HUES64 (cell line): ENCODE measurements around the gene CSGALNACT2.
"Not testable (repeated sequence)": the region's sequence is repeated elsewhere in the genome, so short reads cannot be mapped to it uniquely, and the experiment has no call there.

ENCODE experiments used
- H3K27ac ChIP-seq: 2 replicates; pipeline ENCODE4 v1.7.0; 2013; ENCODE audit warnings: low read depth, low read length, inconsistent platforms
- H3K27me3 ChIP-seq: 2 replicates; pipeline ENCODE4 v1.6.1; 2013; ENCODE audit warnings: mild to moderate bottlenecking, low read length; ENCODE audit not compliant: insufficient read depth
- H3K36me3 ChIP-seq: 2 replicates; pipeline ENCODE4 v1.6.1; 2013; ENCODE audit warnings: mild to moderate bottlenecking, low read length; ENCODE audit not compliant: insufficient read depth
- H3K4me1 ChIP-seq: 2 replicates; pipeline ENCODE4 v1.6.1; 2013; ENCODE audit warnings: mild to moderate bottlenecking, low read length, moderate library complexity; ENCODE audit not compliant: insufficient read depth
- H3K4me3 ChIP-seq: 2 replicates; pipeline ENCODE4 v1.5.1; 2013; ENCODE audit warnings: mild to moderate bottlenecking, low read length, moderate library complexity
- H3K9ac ChIP-seq: 2 replicates; pipeline ENCODE4 v1.6.1; 2013; ENCODE audit warnings: mild to moderate bottlenecking, low read depth, low read length
- H3K9me3 ChIP-seq: 2 replicates; pipeline ENCODE4 v1.6.1; 2013; ENCODE audit warnings: low read depth, low read length; ENCODE audit not compliant: insufficient read depth
- WGBS: fragments of 150-250, 120-280 bp; methylation state at CpG from one replicate; pipeline ENCODE4 v1.1.7; 2013; ENCODE audit warnings: missing lambda C conversion rate; 5-methylcytosine and 5-hydroxymethylcytosine counted together

CSGALNACT2 gene

GRCh38 chr10:43136432-43136831 is 1.8 kb upstream of the CSGALNACT2 start:
- Histone ChIP-seq H3K9ac (no peak overlapping the region), H3K27ac (no peak overlapping the region), H3K4me1 (peaks cover 6% of the 10 kb centered on the region), H3K27me3 (peaks cover 22% of the 10 kb centered on the region), H3K36me3 (no peaks in the 10 kb centered on the region), H3K9me3 (no peaks in the 10 kb centered on the region), H3K4me3 (no peak overlapping the region)
- 95% methylated on average over 5 of the region's 5 CpGs for WGBS

- Histone ChIP-seq H3K27ac (no peak overlapping the region), H3K4me3 (peak overlapping the region; percentile 77), H3K4me1 (peaks cover 6% of the 10 kb centered on the region), H3K9ac (peak overlapping the region; percentile 72), H3K27me3 (peaks cover 22% of the 10 kb centered on the region), H3K9me3 (no peaks in the 10 kb centered on the region), H3K36me3 (no peaks in the 10 kb centered on the region)
- 50% methylated on average over 26 of the region's 27 CpGs for WGBS
Observed at GRCh38 chr10:43136995-43137716, 1.1 kb upstream of the CSGALNACT2 start.

- no peaks in the 10 kb centered on the region for H3K36me3 ChIP-seq
- no peaks in the 10 kb centered on the region for H3K9me3 ChIP-seq
- peaks cover 6% of the 10 kb centered on the region for H3K4me1 ChIP-seq
- peaks cover 22% of the 10 kb centered on the region for H3K27me3 ChIP-seq
- H3K4me3 ChIP-seq: peak overlapping the region; percentile 77
- peak overlapping the region; percentile 72 for H3K9ac ChIP-seq
- H3K27ac ChIP-seq: no peak overlapping the region
- under 1% methylated on average over 30 of the region's 30 CpGs for WGBS
Observed at GRCh38 chr10:43137717-43138020, 576 bp upstream of the CSGALNACT2 start.

GRCh38 chr10:43138757-43139241 is 554 bp downstream of the CSGALNACT2 start:
- no peaks in the 10 kb centered on the region for H3K36me3 ChIP-seq
- peak overlapping the region; percentile 40; the same call in 1 of the 2 replicates for H3K9ac ChIP-seq
- peaks cover 11% of the 10 kb centered on the region for H3K4me1 ChIP-seq
- no peak overlapping the region for H3K27ac ChIP-seq
- H3K9me3 ChIP-seq: no peaks in the 10 kb centered on the region
- peak overlapping the region; percentile 77 for H3K4me3 ChIP-seq
- peaks cover 22% of the 10 kb centered on the region for H3K27me3 ChIP-seq
- 2% methylated on average over 19 of the region's 22 CpGs for WGBS

GRCh38 chr10:43141421-43141820 is 3.2 kb downstream of the CSGALNACT2 start:
- Histone ChIP-seq H3K9me3 (no peaks in the 10 kb centered on the region), H3K36me3 (no peaks in the 10 kb centered on the region), H3K27ac (no peak overlapping the region), H3K4me3 (no peak overlapping the region), H3K9ac (no peak overlapping the region), H3K27me3 (peaks cover 20% of the 10 kb centered on the region), H3K4me1 (peaks cover 24% of the 10 kb centered on the region)
- 92% methylated on average over 5 of the region's 5 CpGs for WGBS

GRCh38 chr10:43145311-43145710 is 7.1 kb downstream of the CSGALNACT2 start:
- Histone ChIP-seq H3K27me3 (no peaks in the 10 kb centered on the region), H3K36me3 (no peaks in the 10 kb centered on the region), H3K4me3 (no peak overlapping the region), H3K4me1 (peaks cover 17% of the 10 kb centered on the region), H3K9ac (no peak overlapping the region), H3K27ac (no peak overlapping the region), H3K9me3 (peaks cover 5% of the 10 kb centered on the region; the same call in 1 of the 2 replicates)
- 87% methylated on average over 6 of the region's 6 CpGs for WGBS

GRCh38 chr10:43145936-43146335 is 7.7 kb downstream of the CSGALNACT2 start:
- not testable (repeated sequence) for H3K9me3 ChIP-seq, H3K36me3 ChIP-seq, H3K27ac ChIP-seq, H3K4me3 ChIP-seq, H3K27me3 ChIP-seq, H3K9ac ChIP-seq
- WGBS: 94% methylated on average over 1 of the region's 1 CpG
- H3K4me1 ChIP-seq: peaks cover 17% of the 10 kb centered on the region

- 69% methylated on average over 2 of the region's 2 CpGs for WGBS
- H3K27ac ChIP-seq: no peak overlapping the region
- H3K27me3 ChIP-seq: no peaks in the 10 kb centered on the region
- H3K4me3 ChIP-seq: no peak overlapping the region
- no peaks in the 10 kb centered on the region for H3K36me3 ChIP-seq
- H3K4me1 ChIP-seq: peaks cover 8% of the 10 kb centered on the region; the same call in 1 of the 2 replicates
- no peak overlapping the region for H3K9ac ChIP-seq
- peaks cover 5% of the 10 kb centered on the region; the same call in 1 of the 2 replicates for H3K9me3 ChIP-seq
Observed at GRCh38 chr10:43151371-43151770, 13.1 kb downstream of the CSGALNACT2 start.

GRCh38 chr10:43153901-43154300 is 15.7 kb downstream of the CSGALNACT2 start:
- Histone ChIP-seq H3K27ac (no peak overlapping the region), H3K9ac (no peak overlapping the region), H3K4me1 (peaks cover 8% of the 10 kb centered on the region; the same call in 1 of the 2 replicates), H3K9me3 (no peaks in the 10 kb centered on the region), H3K27me3 (no peaks in the 10 kb centered on the region), H3K36me3 (no peaks in the 10 kb centered on the region), H3K4me3 (no peak overlapping the region)
- WGBS: no CpG with 5 or more reads among the region's 2 CpGs

- 89% methylated on average over 2 of the region's 2 CpGs for WGBS
- H3K4me3 ChIP-seq: no peak overlapping the region
- no peaks in the 10 kb centered on the region for H3K9me3 ChIP-seq
Observed at GRCh38 chr10:43155221-43155620, 17.0 kb downstream of the CSGALNACT2 start.

GRCh38 chr10:43155741-43156140 is 17.5 kb downstream of the CSGALNACT2 start:
- no peak overlapping the region for H3K27ac ChIP-seq
- H3K27me3 ChIP-seq: no peaks in the 10 kb centered on the region
- 93% methylated on average over 1 of the region's 1 CpG for WGBS
- no peak overlapping the region for H3K4me3 ChIP-seq
- no peaks in the 10 kb centered on the region for H3K36me3 ChIP-seq
- H3K9ac ChIP-seq: no peak overlapping the region
- no peaks in the 10 kb centered on the region for H3K9me3 ChIP-seq
- H3K4me1 ChIP-seq: peaks cover 8% of the 10 kb centered on the region; the same call in 1 of the 2 replicates

More at GRCh38 chr10:43155221-43155620, 17.0 kb downstream of the CSGALNACT2 start:
- peaks cover 8% of the 10 kb centered on the region; the same call in 1 of the 2 replicates for H3K4me1 ChIP-seq
- H3K27ac ChIP-seq: no peak overlapping the region
- no peak overlapping the region for H3K9ac ChIP-seq
- H3K36me3 ChIP-seq: no peaks in the 10 kb centered on the region
- H3K27me3 ChIP-seq: no peaks in the 10 kb centered on the region
